HG02970 (cell line): Measurements from ENCODE around the gene ZC3H10.

Experiments used
- ATAC-seq: cut with Tn5 transposase; IDR thresholded peaks from one replicate; pipeline ENCODE4 v1.9.1; 2021; ENCODE audit warnings: mild to moderate bottlenecking, moderate library complexity, moderate number of reproducible peaks; ENCODE audit not compliant: unreplicated experiment, low FRiP score

The ZC3H10 gene

DNA sequence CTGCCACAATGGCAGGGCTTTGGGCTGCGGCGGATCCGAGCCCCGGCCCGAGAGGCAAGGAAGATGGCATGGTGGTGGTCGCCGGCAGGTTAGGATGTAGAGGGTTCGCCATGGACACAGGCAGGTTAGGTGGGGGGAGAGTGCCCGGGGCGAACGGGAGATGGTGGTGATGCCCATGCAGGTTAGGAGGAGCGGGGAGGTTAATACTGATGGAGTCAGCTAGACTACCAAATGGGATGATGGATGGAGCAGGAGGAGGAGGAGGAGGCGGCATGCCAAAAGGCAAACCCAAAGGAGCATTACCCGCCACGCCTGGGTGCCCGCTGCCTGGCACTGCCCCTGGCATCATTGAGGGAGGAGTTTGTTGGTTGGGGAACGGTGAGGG, 46.3 kb downstream of the ZC3H10 start:
- no peak for ATAC-seq

DNA sequence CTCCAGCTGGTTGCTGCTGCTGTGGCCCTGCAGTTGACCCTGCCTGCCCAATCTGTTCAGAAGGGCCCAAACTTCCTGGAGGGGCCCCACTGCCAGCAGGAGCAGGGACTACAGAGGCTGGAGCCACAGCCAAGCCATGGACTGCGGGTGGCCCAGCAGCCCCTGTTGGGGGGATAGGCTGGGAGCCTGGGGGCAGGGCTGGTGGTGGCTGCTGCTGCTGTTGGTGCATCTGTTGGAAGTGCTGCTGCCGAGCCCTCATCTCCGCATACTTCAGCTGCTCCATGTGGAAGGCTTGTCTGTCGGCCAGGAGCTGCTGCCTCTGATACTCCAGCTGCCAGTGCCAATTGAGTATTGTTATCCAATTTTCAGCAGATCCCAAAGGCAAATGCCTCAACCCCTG, 47.3 kb downstream of the ZC3H10 start:
- no peak for ATAC-seq

DNA sequence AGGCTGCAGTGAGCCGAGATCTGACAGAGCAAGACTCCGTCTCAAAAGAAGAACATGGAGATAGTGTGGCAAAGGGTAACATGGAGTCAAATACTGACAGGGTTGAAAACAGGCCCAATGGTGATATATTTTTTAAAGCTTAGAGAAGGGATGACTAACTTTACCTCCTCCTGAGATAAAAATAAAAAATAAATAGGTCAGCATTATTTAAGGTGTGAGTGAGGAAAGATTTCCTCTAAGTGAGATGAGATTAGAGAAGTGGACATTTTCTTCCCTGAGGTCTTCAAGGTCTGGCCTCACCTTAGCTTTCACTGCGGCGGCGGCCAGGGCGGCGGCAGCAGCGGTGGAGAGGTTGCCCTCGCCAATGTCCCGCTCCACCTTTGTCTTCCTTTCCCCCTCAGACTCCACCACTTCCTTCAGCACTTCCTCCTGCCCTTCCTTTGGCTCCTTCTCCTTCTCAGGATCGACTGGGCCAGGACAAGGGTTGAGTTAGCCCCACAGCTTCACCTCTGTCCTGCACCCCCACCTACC, 51.2 kb downstream of the ZC3H10 start:
- ATAC-seq: no peak

DNA sequence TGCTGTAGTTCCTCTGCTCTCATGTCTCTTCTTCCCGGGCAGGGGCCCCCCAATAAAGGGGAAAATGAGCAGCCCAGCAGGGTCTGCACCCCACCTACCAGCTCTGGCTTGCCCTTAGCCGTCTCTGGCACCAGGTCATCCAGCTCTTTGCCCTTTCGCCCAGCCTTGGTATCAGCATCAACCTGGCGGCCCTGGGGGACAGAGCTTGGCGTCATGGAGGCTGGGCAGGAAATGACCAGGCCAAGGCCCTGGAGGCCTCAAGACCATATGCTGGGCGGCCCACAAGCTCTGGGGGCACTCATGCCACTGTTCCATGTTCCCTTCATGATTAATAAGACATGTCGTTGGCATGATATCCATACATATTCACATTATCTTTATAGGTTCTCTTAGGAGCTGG, 54.8 kb downstream of the ZC3H10 start:
- ATAC-seq: no peak
